ENCODE measurements around the gene MTCL3.

Gene MTCL3

GRCh38 chr6:127462376-127462775, 56.8 kb downstream of the MTCL3 start:
- Mint-ChIP-seq H3K9me3 (no peaks in the 10 kb centered on the region), H3K36me3 (no peaks in the 10 kb centered on the region), H3K27me3 (no peaks in the 10 kb centered on the region), H3K4me3 (no peak overlapping the region), H3K4me1 (peaks cover 0 to 4% (median 0%) of the 10 kb centered on the region in 3 donors), H3K27ac (no peak overlapping the region)
- Histone ChIP-seq H3K4me3 (ENCODE audit: control insufficient read depth in 1 of 2, extremely low read depth in 1 of 2, low read length in 1 of 2) (no peak overlapping the region), H3K27ac (ENCODE audit: low read length) (no peak overlapping the region), H3K36me3 (ENCODE audit: control insufficient read depth in 2 of 2, extremely low read depth in 1 of 2, insufficient read depth in 1 of 2, low read length in 1 of 2) (no peaks in the 10 kb centered on the region), H3K9me3 (no peaks in the 10 kb centered on the region), H3K4me1 (ENCODE audit: control insufficient read depth in 1 of 2, extremely low read depth in 1 of 2, insufficient read depth in 2 of 2, low read length in 2 of 2) (peaks cover 0 to 6% of the 10 kb centered on the region in 2 experiments), H3K27me3 (replicated peaks in 1 of 2; ENCODE audit: control insufficient read depth in 2 of 2, extremely low read depth in 1 of 2, insufficient read depth in 2 of 2, low read length in 1 of 2) (no peaks in the 10 kb centered on the region)
- ChIA-PET POLR2A (no interaction called here), CTCF (interaction anchor here in 1 of 2 donors (1.1 kb wide), 1 partner anchor 75 kb away, joined by 3 read pairs; no protein-coding TSS in a partner anchor)
- ATAC-seq (replicated peaks in 1 of 4) (no peak), DNase-seq (no peak)
- no CpG with 5 or more reads among the region's 2 CpGs for WGBS (ENCODE audit: insufficient coverage)

- H3K9me3 ChIP-seq = no peaks in the 10 kb centered on the region
- ATAC-seq (replicated peaks in 1 of 4) (peak in 2 of 4 experiments; percentile 48 to 53), DNase-seq (no peak)
- WGBS (ENCODE audit: insufficient coverage) = 60% methylated on average over 1 of the region's 1 CpG
- Mint-ChIP-seq H3K4me1 (peaks cover 0 to 4% (median 0%) of the 10 kb centered on the region in 3 donors), H3K4me3 (no peak overlapping the region), H3K27me3 (peaks cover 1 to 3% of the 10 kb centered on the region in 2 donors), H3K9me3 (no peaks in the 10 kb centered on the region), H3K36me3 (peaks cover 2% of the 10 kb centered on the region), H3K27ac (no peak overlapping the region)
- H3K27ac ChIP-seq (ENCODE audit: low read length) = no peak overlapping the region
- ChIA-PET POLR2A (no interaction called here), CTCF (no interaction called here)
- H3K4me3 ChIP-seq (ENCODE audit: control insufficient read depth in 1 of 2, extremely low read depth in 1 of 2, low read length in 1 of 2) = no peak overlapping the region
- H3K36me3 ChIP-seq (ENCODE audit: control insufficient read depth in 2 of 2, extremely low read depth in 1 of 2, insufficient read depth in 1 of 2, low read length in 1 of 2) = no peaks in the 10 kb centered on the region
- no peaks in the 10 kb centered on the region for H3K27me3 ChIP-seq (replicated peaks in 1 of 2; ENCODE audit: control insufficient read depth in 2 of 2, extremely low read depth in 1 of 2, insufficient read depth in 2 of 2, low read length in 1 of 2)
- H3K4me1 ChIP-seq (ENCODE audit: control insufficient read depth in 1 of 2, extremely low read depth in 1 of 2, insufficient read depth in 2 of 2, low read length in 2 of 2) = peaks cover 0 to 6% of the 10 kb centered on the region in 2 experiments
Observed at GRCh38 chr6:127460465-127460864, 58.7 kb downstream of the MTCL3 start.

GRCh38 chr6:127459231-127459641, 59.9 kb downstream of the MTCL3 start, which contains the start of gene KIAA0408:
TSS of gene KIAA0408 (minus strand) at chr6:127459389. CDS start at chr6:127453981, 5,408 bp downstream.
- DNase-seq (no peak), ATAC-seq (replicated peaks in 1 of 4) (no peak)
- no peak within 1 kb of the TSS for H3K4me3 Mint-ChIP-seq
- WGBS (ENCODE audit: insufficient coverage) = 75% methylated on average over 2 of the region's 4 CpGs
- Histone ChIP-seq H3K4me1 (ENCODE audit: control insufficient read depth in 1 of 2, extremely low read depth in 1 of 2, insufficient read depth in 2 of 2, low read length in 2 of 2) (peaks cover 0 to 6% of the 10 kb centered on the region in 2 experiments), H3K27me3 (replicated peaks in 1 of 2; ENCODE audit: control insufficient read depth in 2 of 2, extremely low read depth in 1 of 2, insufficient read depth in 2 of 2, low read length in 1 of 2) (no peaks in the 10 kb centered on the region), H3K27ac (ENCODE audit: low read length) (no peak within 1 kb of the TSS), H3K36me3 (ENCODE audit: control insufficient read depth in 2 of 2, extremely low read depth in 1 of 2, insufficient read depth in 1 of 2, low read length in 1 of 2) (no peaks in the 10 kb centered on the region), H3K9me3 (no peaks in the 10 kb centered on the region), H3K4me3 (ENCODE audit: control insufficient read depth in 1 of 2, extremely low read depth in 1 of 2, low read length in 1 of 2) (no peak within 1 kb of the TSS)
- peaks cover 0 to 4% (median 0%) of the 10 kb centered on the region in 3 donors for H3K4me1 Mint-ChIP-seq
- H3K36me3 Mint-ChIP-seq = peaks cover 2% of the 10 kb centered on the region
- CTCF ChIA-PET = interaction anchor here in 1 of 2 donors (1.2 kb wide), 1 partner anchor 79 kb away, joined by 3 read pairs; no protein-coding TSS in a partner anchor
- H3K9me3 Mint-ChIP-seq = no peaks in the 10 kb centered on the region
- POLR2A ChIA-PET = interaction anchor here in 1 of 2 donors (0.6 kb wide), 1 partner anchor 27 kb away, joined by 3 read pairs; no protein-coding TSS in a partner anchor
- H3K27ac Mint-ChIP-seq = no peak within 1 kb of the TSS
- peaks cover 1 to 3% of the 10 kb centered on the region in 2 donors for H3K27me3 Mint-ChIP-seq

- no peaks in the 10 kb centered on the region for H3K9me3 ChIP-seq
- ChIA-PET CTCF (interaction anchor here in 1 of 2 donors (1.2 kb wide), 1 partner anchor 79 kb away, joined by 3 read pairs; no protein-coding TSS in a partner anchor), POLR2A (no interaction called here)
- H3K9me3 Mint-ChIP-seq = no peaks in the 10 kb centered on the region
- H3K4me1 Mint-ChIP-seq = peaks cover 0 to 4% (median 0%) of the 10 kb centered on the region in 3 donors
- ATAC-seq (replicated peaks in 1 of 4) (no peak), DNase-seq (no peak)
- 90% methylated on average over 2 of the region's 4 CpGs for WGBS (ENCODE audit: insufficient coverage)
- no peak overlapping the region for H3K27ac ChIP-seq (ENCODE audit: low read length)
- no peak overlapping the region for H3K4me3 Mint-ChIP-seq
- no peaks in the 10 kb centered on the region for H3K36me3 ChIP-seq (ENCODE audit: control insufficient read depth in 2 of 2, extremely low read depth in 1 of 2, insufficient read depth in 1 of 2, low read length in 1 of 2)
- H3K27me3 ChIP-seq (replicated peaks in 1 of 2; ENCODE audit: control insufficient read depth in 2 of 2, extremely low read depth in 1 of 2, insufficient read depth in 2 of 2, low read length in 1 of 2) = no peaks in the 10 kb centered on the region
- H3K36me3 Mint-ChIP-seq = peaks cover 2% of the 10 kb centered on the region
- no peak overlapping the region for H3K4me3 ChIP-seq (ENCODE audit: control insufficient read depth in 1 of 2, extremely low read depth in 1 of 2, low read length in 1 of 2)
- H3K27me3 Mint-ChIP-seq = peaks cover 1 to 3% of the 10 kb centered on the region in 2 donors
- H3K4me1 ChIP-seq (ENCODE audit: control insufficient read depth in 1 of 2, extremely low read depth in 1 of 2, insufficient read depth in 2 of 2, low read length in 2 of 2) = peaks cover 0 to 6% of the 10 kb centered on the region in 2 experiments
- no peak overlapping the region for H3K27ac Mint-ChIP-seq
Observed at GRCh38 chr6:127458817-127459216, 60.3 kb downstream of the MTCL3 start.

GRCh38 chr6:127458222-127458621, 60.9 kb downstream of the MTCL3 start:
- POLR2A ChIA-PET = no interaction called here

GRCh38 chr6:127457456-127458064, 61.6 kb downstream of the MTCL3 start:
- Mint-ChIP-seq H3K4me3 (no peak overlapping the region), H3K36me3 (peaks cover 3% of the 10 kb centered on the region), H3K27ac (no peak overlapping the region), H3K4me1 (peaks cover 0 to 4% (median 0%) of the 10 kb centered on the region in 3 donors), H3K27me3 (peaks cover 1 to 3% of the 10 kb centered on the region in 2 donors), H3K9me3 (no peaks in the 10 kb centered on the region)
- no peaks in the 10 kb centered on the region for H3K36me3 ChIP-seq (ENCODE audit: control insufficient read depth in 2 of 2, extremely low read depth in 1 of 2, insufficient read depth in 1 of 2, low read length in 1 of 2)
- H3K27me3 ChIP-seq (replicated peaks in 1 of 2; ENCODE audit: control insufficient read depth in 2 of 2, extremely low read depth in 1 of 2, insufficient read depth in 2 of 2, low read length in 1 of 2) = no peaks in the 10 kb centered on the region
- H3K4me3 ChIP-seq (ENCODE audit: control insufficient read depth in 1 of 2, extremely low read depth in 1 of 2, low read length in 1 of 2) = no peak overlapping the region
- peaks cover 0 to 6% of the 10 kb centered on the region in 2 experiments for H3K4me1 ChIP-seq (ENCODE audit: control insufficient read depth in 1 of 2, extremely low read depth in 1 of 2, insufficient read depth in 2 of 2, low read length in 2 of 2)
- H3K9me3 ChIP-seq = no peaks in the 10 kb centered on the region
- ATAC-seq (replicated peaks in 1 of 4) (no peak), DNase-seq (no peak)
- ChIA-PET POLR2A (no interaction called here), CTCF (no interaction called here)
- WGBS (ENCODE audit: insufficient coverage) = no CpG with 5 or more reads among the region's 3 CpGs
- no peak overlapping the region for H3K27ac ChIP-seq (ENCODE audit: low read length)

More at GRCh38 chr6:127458222-127458621, 60.9 kb downstream of the MTCL3 start:
- Mint-ChIP-seq H3K36me3 (peaks cover 2% of the 10 kb centered on the region), H3K4me1 (peaks cover 0 to 4% (median 0%) of the 10 kb centered on the region in 3 donors), H3K9me3 (no peaks in the 10 kb centered on the region), H3K4me3 (no peak overlapping the region), H3K27ac (no peak overlapping the region), H3K27me3 (peaks cover 1 to 3% of the 10 kb centered on the region in 2 donors)
- H3K4me1 ChIP-seq (ENCODE audit: control insufficient read depth in 1 of 2, extremely low read depth in 1 of 2, insufficient read depth in 2 of 2, low read length in 2 of 2) = peaks cover 0 to 6% of the 10 kb centered on the region in 2 experiments
- DNase-seq (no peak), ATAC-seq (replicated peaks in 1 of 4) (no peak)
- no peak overlapping the region for H3K4me3 ChIP-seq (ENCODE audit: control insufficient read depth in 1 of 2, extremely low read depth in 1 of 2, low read length in 1 of 2)
- 100% methylated on average over 2 of the region's 3 CpGs for WGBS (ENCODE audit: insufficient coverage)
- CTCF ChIA-PET = interaction anchor here in 1 of 2 donors (1.2 kb wide), 1 partner anchor 80 kb away, joined by 3 read pairs; no protein-coding TSS in a partner anchor
- no peaks in the 10 kb centered on the region for H3K9me3 ChIP-seq
- H3K27ac ChIP-seq (ENCODE audit: low read length) = no peak overlapping the region
- H3K27me3 ChIP-seq (replicated peaks in 1 of 2; ENCODE audit: control insufficient read depth in 2 of 2, extremely low read depth in 1 of 2, insufficient read depth in 2 of 2, low read length in 1 of 2) = no peaks in the 10 kb centered on the region
- no peaks in the 10 kb centered on the region for H3K36me3 ChIP-seq (ENCODE audit: control insufficient read depth in 2 of 2, extremely low read depth in 1 of 2, insufficient read depth in 1 of 2, low read length in 1 of 2)

All from T-cell (primary cell).